ENCODE data around the gene FBP2. TPM values are rescaled to one million over a fixed set of nuclear protein-coding genes. Genes with fewer than 3 reads are reported as not detected.

Gene FBP2
- total and polyA plus RNA-seq, 2 of the 4 experiments (the other 2 are of a cell fraction), result not detected

DNA sequence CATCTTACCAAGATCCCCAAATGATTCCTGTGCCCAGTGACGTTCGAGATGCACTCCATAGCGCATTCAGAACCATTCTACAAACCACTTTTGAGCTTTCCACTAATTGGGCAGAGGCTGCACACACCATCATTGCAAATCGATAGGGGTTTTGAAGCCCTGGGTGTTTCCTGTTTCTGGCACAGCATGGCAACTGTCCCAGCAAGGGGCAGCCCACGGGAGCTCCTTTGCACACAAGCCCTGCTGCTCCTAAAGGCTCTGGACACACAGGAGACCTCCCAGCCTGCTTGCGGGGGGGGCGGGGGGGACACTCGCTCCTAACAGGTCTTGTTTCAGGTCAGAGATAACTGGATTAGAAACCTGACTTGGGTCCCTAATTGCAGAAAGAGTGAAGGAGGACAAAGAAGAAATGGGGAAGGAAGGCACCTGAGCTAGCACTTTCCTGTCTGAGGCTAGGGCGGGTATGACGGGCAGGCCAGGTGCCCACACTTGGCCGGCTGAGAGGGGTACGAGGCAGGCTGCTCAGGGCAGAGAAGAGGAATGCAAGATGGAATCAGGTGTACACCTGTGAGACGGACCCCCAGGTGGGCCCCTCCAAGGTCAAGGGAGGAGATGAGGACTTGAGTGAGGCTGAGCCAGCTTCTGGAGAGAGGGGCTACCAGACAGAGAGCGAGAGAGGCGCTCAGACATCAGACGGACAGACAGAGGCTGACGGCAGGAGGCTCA is 44.9 kb upstream of the FBP2 start:
- no peak for TF ChIP-seq MAFK (IDR thresholded peaks at IDR 0.05; ENCODE audit: low read depth, low read length)
- no peak overlapping the region for H4K8ac ChIP-seq (ENCODE audit: low read depth in 2 of 2, low read length in 2 of 2)
- DNase-seq, result no peak
- no peak overlapping the region for H3K9ac ChIP-seq (ENCODE audit: low read depth, low read length)
- 71% methylated on average over 7 of the region's 17 CpGs; no CpG with 5 or more reads in 1 of the 2 experiments for WGBS, 2 experiments (ENCODE audit: extremely low coverage in 2 of 2, insufficient read length in 1 of 2)
- H2BK20ac ChIP-seq (ENCODE audit: low read depth, low read length), result no peak overlapping the region
- POLR2A ChIA-PET (ENCODE audit: unreplicated experiment), result no interaction called here
- no peaks in the 10 kb centered on the region for H3K79me1 ChIP-seq (ENCODE audit: low read depth in 1 of 2, low read length in 2 of 2)
- BruUV-seq (replicated peaks), result no TSS peak
- H3K27me3 ChIP-seq (ENCODE audit: control insufficient read depth, insufficient read depth, low read length), result peaks cover 43% of the 10 kb centered on the region
- ATAC-seq (ENCODE audit: low read depth), result no peak
- H3K4me1 ChIP-seq (ENCODE audit: control insufficient read depth, insufficient read depth, low read length), result no peaks in the 10 kb centered on the region; the same call in 1 of the 2 replicates
- in situ Hi-C loops (cut with MboI; ENCODE audit: low sequenced_read_pairs), result no loop called here
- H3K23ac ChIP-seq (ENCODE audit: low read depth, low read length), result no peak overlapping the region
- H3K18ac ChIP-seq (ENCODE audit: low read depth, low read length), result no peak overlapping the region
- no peak overlapping the region for H3K14ac ChIP-seq (replicated peaks; ENCODE audit: low read depth, low read length)
- H3K36me3 ChIP-seq (ENCODE audit: control insufficient read depth, insufficient read depth, low read length), result no peaks in the 10 kb centered on the region
- no peak overlapping the region for H2AK9ac ChIP-seq (replicated peaks; ENCODE audit: low read depth, low read length, poor library complexity)
- H3K4ac ChIP-seq (ENCODE audit: low read depth, low read length), result no peak overlapping the region
- H2AK5ac ChIP-seq (ENCODE audit: low read depth, low read length), result no peak overlapping the region
- H2BK5ac ChIP-seq (ENCODE audit: low read depth, low read length, poor library complexity, severe bottlenecking), result no peak overlapping the region
- H2BK15ac ChIP-seq (ENCODE audit: low read depth, low read length), result no peak overlapping the region
- H4K20me1 ChIP-seq (ENCODE audit: insufficient read depth, low read length), result no peaks in the 10 kb centered on the region
- no peak overlapping the region; the same call in 1 of the 2 replicates for H3K4me2 ChIP-seq (ENCODE audit: low read depth, low read length)
- no peak overlapping the region for H2BK120ac ChIP-seq (ENCODE audit: low read depth, low read length)
- H4K5ac ChIP-seq (ENCODE audit: low read depth, low read length), result no peak overlapping the region
- no peaks in the 10 kb centered on the region for H3K9me1 ChIP-seq (ENCODE audit: insufficient read depth, low read length)
- H3K4me3 ChIP-seq (ENCODE audit: insufficient read depth, low read depth, low read length), result no peak overlapping the region
- H3K9me3 ChIP-seq (ENCODE audit: control insufficient read depth, insufficient read depth, low read length), result no peaks in the 10 kb centered on the region
- dilution Hi-C loops (cut with HindIII; ENCODE audit: low sequenced_read_pairs, unreplicated experiment), result no loop called here
- no peak overlapping the region for H3K56ac ChIP-seq (ENCODE audit: extremely low read depth, insufficient read depth, low read length)
- CTCF ChIA-PET, result no interaction called here
- no peak overlapping the region for H2AFZ ChIP-seq (replicated peaks; ENCODE audit: low read length, poor library complexity)
- intact Hi-C loops (cut with micrococcal nuclease), result no loop called here
- H3K27ac ChIP-seq (ENCODE audit: insufficient read depth, low read length), result no peak overlapping the region
- no peak overlapping the region for H4K91ac ChIP-seq (ENCODE audit: insufficient read depth, low read depth, low read length)

Measured in IMR-90 (cell line).